ENCODE results near the gene NLRP4. TPM values are rescaled to one million over a fixed set of nuclear protein-coding genes. Genes with fewer than 3 reads are reported as not detected.

Gene NLRP4
- total and polyA plus RNA-seq, 2 of the 8 experiments (the other 6 are each of a cell fraction or from before 2014, with no cell fraction given): not detected

DNA sequence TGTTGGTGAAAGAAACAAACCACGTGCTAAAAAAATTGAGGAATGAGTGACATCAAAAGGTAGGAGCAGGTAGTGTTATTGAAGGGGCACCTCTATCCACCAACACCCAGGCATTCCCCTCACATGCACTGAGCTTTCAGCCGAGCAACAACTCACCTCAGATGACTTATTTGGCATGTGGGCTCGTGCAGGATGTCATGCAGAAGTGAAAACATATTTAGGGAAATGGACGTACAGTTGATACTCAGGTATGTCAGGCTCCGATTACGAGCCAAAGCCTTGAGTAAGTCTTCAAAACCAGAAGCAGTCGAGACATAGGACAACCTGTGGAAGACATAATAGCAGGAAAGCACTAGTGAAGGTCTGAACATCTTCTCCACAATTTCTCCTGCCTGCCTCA, 34.9 kb upstream of the NLRP4 start:
- H3K79me1 ChIP-seq (ENCODE audit: low read depth, low read length): no peaks in the 10 kb centered on the region
- no peak overlapping the region for H4K5ac ChIP-seq (ENCODE audit: insufficient read length, low read depth, low read length)
- H3K23ac ChIP-seq (ENCODE audit: insufficient read length): no peak overlapping the region
- no peak overlapping the region for H2BK5ac ChIP-seq (ENCODE audit: low read depth, low read length)
- H2BK15ac ChIP-seq (ENCODE audit: low read length): no peak overlapping the region
- no peak overlapping the region for H2BK20ac ChIP-seq (ENCODE audit: low read length)
- H3K27ac ChIP-seq (ENCODE audit: low read depth, low read length): no peak overlapping the region
- H3K36me3 ChIP-seq (ENCODE audit: control insufficient read depth in 2 of 4, insufficient read depth in 4 of 4, low read length in 3 of 4): no peaks in the 10 kb centered on the region
- 64% methylated on average over 7 of the region's 7 CpGs; no CpG with 5 or more reads in 1 of the 2 experiments for WGBS, 2 experiments (ENCODE audit: extremely low coverage in 1 of 2, insufficient coverage in 1 of 2, insufficient read length in 1 of 2, insufficient replicate concordance in 2 of 2, low coverage in 1 of 2, low lambda C conversion rate in 2 of 2, missing lambda C conversion rate in 1 of 2)
- H4K91ac ChIP-seq (replicated peaks; ENCODE audit: insufficient read length, low read length): no peak overlapping the region
- CTCF ChIA-PET (ENCODE audit: partially characterized antibody): no interaction called here
- H3K4me3 ChIP-seq (ENCODE audit: extremely low read depth in 1 of 4, insufficient read depth in 2 of 4, low read depth in 3 of 4, low read length in 4 of 4): no peak overlapping the region
- H2AK5ac ChIP-seq (ENCODE audit: low read depth, low read length): no peak overlapping the region
- POLR2A ChIA-PET (ENCODE audit: partially characterized antibody): no interaction called here
- no peaks in the 10 kb centered on the region for H3K4me1 ChIP-seq (replicated peaks in 1 of 4; ENCODE audit: control insufficient read depth in 3 of 4, insufficient read depth in 4 of 4, low read length in 3 of 4)
- no peak for DNase-seq (ENCODE audit: low read depth in 1 of 2, low spot score in 2 of 2)
- H3K9me3 ChIP-seq (ENCODE audit: insufficient read depth in 2 of 2, low read depth in 1 of 2, low read length in 1 of 2): peaks cover 66 to 84% of the 10 kb centered on the region in 2 experiments
- no peak overlapping the region for H3K4me2 ChIP-seq (ENCODE audit: insufficient read depth in 1 of 2, low read depth in 2 of 2, low read length in 2 of 2)
- peaks cover 0 to 1% (median 0%) of the 10 kb centered on the region in 4 experiments; a peak in 1 of 7 replicates for H3K27me3 ChIP-seq (replicated peaks in 1 of 4; ENCODE audit: control insufficient read depth in 3 of 4, extremely low read depth in 1 of 4, insufficient read depth in 3 of 4, low read length in 3 of 4)
- H2AFZ ChIP-seq (ENCODE audit: low read length): no peak overlapping the region
- no peak overlapping the region for H3K14ac ChIP-seq (ENCODE audit: insufficient read length)
- H2BK12ac ChIP-seq (ENCODE audit: low read depth, low read length): no peak overlapping the region
- FAIRE-seq: no peak
- no peak overlapping the region for H3K9ac ChIP-seq (replicated peaks in 1 of 4; ENCODE audit: extremely low read depth in 1 of 4, low read depth in 3 of 4, low read length in 3 of 4)
- no peak overlapping the region for H4K8ac ChIP-seq (ENCODE audit: extremely low read depth, insufficient read depth, low read length)
- H3K23me2 ChIP-seq (ENCODE audit: low read depth, low read length): no peaks in the 10 kb centered on the region
- H3K18ac ChIP-seq (ENCODE audit: extremely low read depth, low read length): no peak overlapping the region
- H3K4ac ChIP-seq (replicated peaks; ENCODE audit: insufficient read length, low read depth, low read length): no peak overlapping the region
- H2BK120ac ChIP-seq (replicated peaks; ENCODE audit: low read depth, low read length): no peak overlapping the region
- no peaks in the 10 kb centered on the region for H3K79me2 ChIP-seq (ENCODE audit: control insufficient read depth in 1 of 2, insufficient read depth in 2 of 2, low read length in 2 of 2)
- H3K56ac ChIP-seq (replicated peaks; ENCODE audit: insufficient read length, low read depth, low read length): no peak overlapping the region
- no peaks in the 10 kb centered on the region for H4K20me1 ChIP-seq (replicated peaks in 1 of 2; ENCODE audit: control insufficient read depth in 1 of 2, insufficient read depth in 2 of 2, low read length in 2 of 2)
- no peak for TF ChIP-seq EZH2 (IDR thresholded peaks at IDR 0.05; ENCODE audit: low read depth, low read length, severe bottlenecking)
- no peak for TF ChIP-seq KDM1A (IDR thresholded peaks at IDR 0.05; ENCODE audit: borderline replicate concordance, low read length)
- no peak for TF ChIP-seq CTBP2 (IDR thresholded peaks at IDR 0.05; ENCODE audit: borderline replicate concordance, insufficient read depth, insufficient read length, low read length)
- no peak for TF ChIP-seq TCF12 (IDR thresholded peaks at IDR 0.05; ENCODE audit: low read depth, low read length)
- no peak for TF ChIP-seq KDM5A (IDR thresholded peaks at IDR 0.05; ENCODE audit: low read length)
- TF ChIP-seq, protein P1, sequence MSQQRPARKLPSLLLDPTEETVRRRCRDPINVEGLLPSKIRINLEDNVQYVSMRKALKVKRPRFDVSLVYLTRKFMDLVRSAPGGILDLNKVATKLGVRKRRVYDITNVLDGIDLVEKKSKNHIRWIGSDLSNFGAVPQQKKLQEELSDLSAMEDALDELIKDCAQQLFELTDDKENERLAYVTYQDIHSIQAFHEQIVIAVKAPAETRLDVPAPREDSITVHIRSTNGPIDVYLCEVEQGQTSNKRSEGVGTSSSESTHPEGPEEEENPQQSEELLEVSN (IDR thresholded peaks at IDR 0.05): no peak
- no peak for TF ChIP-seq EP300 (IDR thresholded peaks at IDR 0.05; ENCODE audit: borderline replicate concordance in 1 of 2, low read depth in 2 of 2, low read length in 2 of 2)
- TF ChIP-seq CTCF (IDR thresholded peaks at IDR 0.05; ENCODE audit: control extremely low read depth in 1 of 3, insufficient read depth in 1 of 3, low read depth in 1 of 3, low read length in 3 of 3): no peak
- TF ChIP-seq NANOG (IDR thresholded peaks at IDR 0.05; ENCODE audit: insufficient read depth, low read depth, low read length, poor library complexity, severe bottlenecking): no peak
- TF ChIP-seq BCL11A (IDR thresholded peaks at IDR 0.05; ENCODE audit: low read depth in 2 of 2, low read length in 2 of 2): no peak

Data from H1 (cell line).